NT2/D1 (cell line): ENCODE data around the gene DOCK7.

Experiments
- YY1 ChIP-seq: IDR thresholded peaks from 2 replicates; pipeline ENCODE4 v1.6.1; 2011; ENCODE audit not compliant: insufficient read length, insufficient read depth
- ZNF274 ChIP-seq: IDR thresholded peaks from 2 replicates; pipeline ENCODE4 v1.6.1; 2011; ENCODE audit warnings: mild to moderate bottlenecking, low read depth, low read length

DNA sequence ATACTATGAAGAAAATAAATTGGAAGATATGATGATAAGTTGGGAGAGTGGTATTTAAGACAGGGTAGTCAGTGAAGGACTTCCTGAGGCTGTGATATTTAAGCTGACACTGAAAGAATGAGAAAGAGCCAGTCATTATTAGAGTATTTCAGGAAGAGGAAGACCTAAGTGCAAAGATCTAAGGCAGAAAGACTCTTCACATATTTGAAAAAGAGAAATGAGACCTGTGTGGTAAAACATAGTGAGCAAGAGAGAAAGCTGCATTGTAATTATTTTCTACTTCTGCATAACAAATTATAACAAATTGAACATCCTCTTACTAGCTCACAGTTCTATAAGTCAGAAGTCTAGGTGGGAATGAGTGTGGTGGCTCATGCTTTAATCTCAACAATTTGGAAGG, 34.6 kb upstream of the DOCK7 start:
- TF ChIP-seq ZNF274: no peak
- TF ChIP-seq YY1: no peak
